NCI-H128 (cell line): ENCODE data around the gene PIK3CB.
"Not testable (repeated sequence)": the region's sequence is repeated elsewhere in the genome, so short reads cannot be mapped to it uniquely, and the experiment has no call there.

Experiments
- DNase-seq: peaks from one replicate; lab custom pipeline; 2025; ENCODE audit not compliant: unreplicated experiment; lab: John Stamatoyannopoulos, UW

PIK3CB gene

GRCh38 chr3:138768125-138768524, 66.6 kb downstream of the PIK3CB start:
- DNase-seq: no peak

GRCh38 chr3:138767498-138768104, 67.1 kb downstream of the PIK3CB start:
- no peak for DNase-seq

- DNase-seq: no peak
Observed at GRCh38 chr3:138761002-138761401, 73.7 kb downstream of the PIK3CB start.

GRCh38 chr3:138748190-138748589, 86.5 kb downstream of the PIK3CB start:
- no peak for DNase-seq

- DNase-seq: no peak
Observed at GRCh38 chr3:138747225-138747624, 87.5 kb downstream of the PIK3CB start.

GRCh38 chr3:138740072-138740471, 94.7 kb downstream of the PIK3CB start:
- no peak for DNase-seq

GRCh38 chr3:138732456-138732855, 102.3 kb downstream of the PIK3CB start:
- DNase-seq: no peak

GRCh38 chr3:138726946-138727730, 107.6 kb downstream of the PIK3CB start:
- DNase-seq: no peak

GRCh38 chr3:138726042-138726441, 108.7 kb downstream of the PIK3CB start:
- DNase-seq: not testable (repeated sequence)

- no peak for DNase-seq
Observed at GRCh38 chr3:138725116-138725515, 109.6 kb downstream of the PIK3CB start.

GRCh38 chr3:138724443-138724842, 110.3 kb downstream of the PIK3CB start:
- no peak for DNase-seq

- no peak for DNase-seq
Observed at GRCh38 chr3:138718849-138719248, 115.9 kb downstream of the PIK3CB start.

GRCh38 chr3:138717348-138717747, 117.4 kb downstream of the PIK3CB start:
- no peak for DNase-seq

- no peak for DNase-seq
Observed at GRCh38 chr3:138712086-138712485, 122.6 kb downstream of the PIK3CB start.

- no peak for DNase-seq
Observed at GRCh38 chr3:138705675-138706074, 129.1 kb downstream of the PIK3CB start.

GRCh38 chr3:138696666-138697370, 137.9 kb downstream of the PIK3CB start:
- DNase-seq: no peak

- no peak for DNase-seq
Observed at GRCh38 chr3:138694287-138695007, 140.3 kb downstream of the PIK3CB start.

GRCh38 chr3:138692152-138692551, 142.6 kb downstream of the PIK3CB start:
- DNase-seq: no peak

- DNase-seq: no peak
Observed at GRCh38 chr3:138691351-138691750, 143.4 kb downstream of the PIK3CB start.

GRCh38 chr3:138690036-138690435, 144.7 kb downstream of the PIK3CB start:
- DNase-seq: no peak

- no peak for DNase-seq
Observed at GRCh38 chr3:138688871-138689299, 145.8 kb downstream of the PIK3CB start.
